GM12878 (cell line): Measurements from ENCODE around the gene GPR39. TPM values are rescaled to one million over a fixed set of nuclear protein-coding genes. Genes with fewer than 3 reads are reported as not detected.

Experiments
- CUX1 ChIP-seq: IDR thresholded peaks from 2 replicates; pipeline ENCODE4 v1.6.1; 2012; ENCODE audit warnings: improper control_type of control experiment, low read depth, low read length; ENCODE audit not compliant: insufficient replicate concordance
- EP300 ChIP-seq, 2 experiments: fragments of 150-350 bp in 1 of 2; IDR thresholded peaks; 2 replicates each; pipeline ENCODE4 v1.6.1; 2011 to 2012; ENCODE audit warnings: low read depth in 2 of 2, low read length in 2 of 2, borderline replicate concordance in 1 of 2, improper control_type of control experiment in 1 of 2, inconsistent platforms in 1 of 2; ENCODE audit not compliant: control insufficient read depth in 1 of 2
- HSF1 ChIP-seq: fragments of 150-350 bp; IDR thresholded peaks from 2 replicates; pipeline ENCODE4 v1.6.1; 2014; ENCODE audit warnings: mild to moderate bottlenecking, low read depth, low read length
- NFIC ChIP-seq: IDR thresholded peaks from 2 replicates; pipeline ENCODE4 v1.6.1; 2012; ENCODE audit warnings: low read depth, mild to moderate bottlenecking, inconsistent platforms, low read length, moderate library complexity
- PBX3 ChIP-seq: IDR thresholded peaks from 2 replicates; pipeline ENCODE4 v1.6.1; 2011; ENCODE audit warnings: mild to moderate bottlenecking, low read depth, low read length, moderate library complexity; ENCODE audit not compliant: insufficient replicate concordance
- PML ChIP-seq: IDR thresholded peaks from 2 replicates; pipeline ENCODE4 v1.6.1; 2012; ENCODE audit warnings: low read length, inconsistent platforms
- RELA ChIP-seq: fragments of 450-650 bp; IDR thresholded peaks from 2 replicates; pipeline ENCODE4 v1.8.0; 2014; ENCODE audit warnings: borderline replicate concordance; ENCODE audit not compliant: partially characterized antibody
- REST ChIP-seq: IDR thresholded peaks from 2 replicates; pipeline ENCODE4 v1.6.1; 2012; ENCODE audit warnings: mild to moderate bottlenecking, low read depth, low read length
- SMAD5 ChIP-seq: IDR thresholded peaks from 2 replicates; pipeline ENCODE4 v1.6.1; 2016; ENCODE audit warnings: antibody characterized with exemption, low read depth
- ZNF274 ChIP-seq: IDR thresholded peaks from one replicate; pipeline ENCODE4 v1.8.0; 2011; ENCODE audit not compliant: insufficient read length, insufficient read depth
- polyA plus RNA-seq, 11 experiments: library from polyadenylated mRNA; depleted of rRNA in 4 of 11; unstranded in 6 of 11; stranded (reverse) in 5 of 11; fragments of >200 nt; fragmentation: Nextera tagmentation in 4 of 11; fragmentation: Illumina TruSeq in 1 of 11; extraction: Ambion mirVana in 4 of 11; extraction: Trizol in 1 of 11; gene quantifications; 1 replicate in 1 of 11; 2 replicates in 10 of 11; pipeline versions ENCODE4 v1.2.1 to v1.2.3, GENCODE V29; 2011 to 2016; ENCODE audit warnings: inconsistent platforms in 2 of 11, missing spikeins in 2 of 11, low read depth in 1 of 11
- total RNA-seq, 4 experiments: library from RNA; depleted of rRNA in 3 of 4; stranded (reverse); fragments of >200 nt in 3 of 4; fragmentation: Illumina TruSeq in 1 of 4; extraction: Trizol in 1 of 4; gene quantifications; 2 replicates each; pipeline versions ENCODE4 v1.2.1 to v1.2.3, GENCODE V29; 2013 to 2021

The GPR39 gene
- total and polyA plus RNA-seq, 10 of the 15 experiments (the other 5 are each of a cell fraction or from before 2014, with no cell fraction given), result 0.05 to 0.23 TPM; not detected in 8

GRCh38 chr2:132439703-132440398, 23.2 kb downstream of the GPR39 start (continued):
- TF ChIP-seq CUX1 (no peak), HSF1 (no peak), RELA (no peak), PML (no peak), PBX3 (no peak), NFIC (no peak), ZNF274 (no peak), EP300 (IDR thresholded peaks at IDR 0.05; ENCODE audit: borderline replicate concordance in 1 of 2, control insufficient read depth in 1 of 2, low read depth in 2 of 2, low read length in 2 of 2) (no peak), SMAD5 (no peak), REST (no peak)
